Transverse colon (tissue), 4 donors: Measurements from ENCODE around the gene EYA4.

Experiments
- CTCF ChIP-seq, 5 experiments: fragments of 200-600 bp in 3 of 5; fragments of 450-650 bp in 2 of 5; sonication (generic) in 3 of 5; IDR thresholded peaks; 1 replicate in 2 of 5; 2 replicates in 3 of 5; pipeline ENCODE4 v1.5.1; 2016 to 2017; ENCODE audit warnings: antibody characterized with exemption in 5 of 5, inconsistent platforms in 3 of 5, mild to moderate bottlenecking in 2 of 5, moderate library complexity in 1 of 5
- POLR2AphosphoS5 ChIP-seq, 3 donors: sonication (generic); formaldehyde crosslinking; IDR thresholded peaks; one replicate each; pipeline ENCODE4 v1.6.1; 2016; ENCODE audit warnings: antibody characterized with exemption in 3 of 3

- TF ChIP-seq CTCF (IDR thresholded peaks at IDR 0.05) = no peak
- TF ChIP-seq POLR2AphosphoS5 (IDR thresholded peaks at IDR 0.05) = no peak
Measured at GRCh38 chr6:133359256-133359655, 118.1 kb downstream of the EYA4 start.
